Loucy (cell line): ENCODE measurements around the gene GNAO1.

Source experiments
- H2AFZ ChIP-seq: fragments of 200-600 bp; sonication (generic); 2 replicates; pipeline ENCODE4 v1.6.0; 2016; ENCODE audit warnings: antibody characterized with exemption, mild to moderate bottlenecking, low read length, moderate library complexity
- H3F3A ChIP-seq: fragments of 200-600 bp; 2 replicates; pipeline ENCODE4 v1.6.0; 2016; ENCODE audit warnings: antibody characterized with exemption, low read depth, mild to moderate bottlenecking
- H3K27me3 ChIP-seq: fragments of 200-600 bp; sonication (generic); 2 replicates; pipeline ENCODE4 v1.6.1; 2014; ENCODE audit warnings: low read length, mild to moderate bottlenecking; ENCODE audit not compliant: insufficient read depth, poor library complexity, severe bottlenecking
- H3K36me3 ChIP-seq: fragments of 200-600 bp; sonication (generic); 2 replicates; pipeline ENCODE4 v1.6.1; 2016; ENCODE audit warnings: low read length; ENCODE audit not compliant: insufficient read depth
- H3K4me1 ChIP-seq: fragments of 200-600 bp; sonication (generic); 2 replicates; pipeline ENCODE4 v1.5.1; 2014; ENCODE audit warnings: low read length, mild to moderate bottlenecking; ENCODE audit not compliant: insufficient read depth, poor library complexity, severe bottlenecking
- H3K4me2 ChIP-seq: fragments of 200-600 bp; sonication (generic); 2 replicates; pipeline ENCODE4 v1.6.0; 2014; ENCODE audit warnings: antibody characterized with exemption, low read length, low read depth, mild to moderate bottlenecking; ENCODE audit not compliant: poor library complexity, severe bottlenecking
- H3K4me3 ChIP-seq: fragments of 200-600 bp; sonication (generic); 2 replicates; pipeline ENCODE4 v1.5.1; 2014; ENCODE audit warnings: low read length, mild to moderate bottlenecking, mixed read lengths; ENCODE audit not compliant: poor library complexity, severe bottlenecking
- H3K79me2 ChIP-seq: fragments of 200-600 bp; sonication (generic); 2 replicates; pipeline ENCODE4 v1.6.1; 2014; ENCODE audit warnings: low read length; ENCODE audit not compliant: insufficient read depth
- H3K9ac ChIP-seq: fragments of 200-600 bp; sonication (generic); 2 replicates; pipeline ENCODE4 v1.6.0; 2014; ENCODE audit warnings: mild to moderate bottlenecking, low read depth, low read length, moderate library complexity; ENCODE audit not compliant: poor library complexity, severe bottlenecking
- H3K9me2 ChIP-seq: fragments of 200-600 bp; sonication (generic); replicated peaks from 2 replicates; pipeline ENCODE4 v1.6.1; 2016; ENCODE audit warnings: low read depth, low read length, mixed read lengths
- H3K9me3 ChIP-seq: fragments of 200-600 bp; sonication (generic); 2 replicates; pipeline ENCODE4 v1.6.1; 2014; ENCODE audit warnings: mild to moderate bottlenecking, antibody characterized with exemption, low read length, low read depth; ENCODE audit not compliant: insufficient read depth
- H4K20me1 ChIP-seq: fragments of 200-600 bp; sonication (generic); 2 replicates; pipeline ENCODE4 v1.6.0; 2014; ENCODE audit warnings: antibody characterized with exemption, low read length, mild to moderate bottlenecking; ENCODE audit not compliant: insufficient read depth, poor library complexity, severe bottlenecking
- EZH2phosphoT487 ChIP-seq: fragments of 200-600 bp; IDR thresholded peaks from 2 replicates; pipeline ENCODE4 v1.6.1; 2018; ENCODE audit warnings: antibody characterized with exemption, mild to moderate bottlenecking, moderate library complexity, borderline replicate concordance
- TF ChIP-seq, protein P1 (sequence below): fragments of 200-600 bp; sonication (generic); conservative IDR thresholded peaks from 2 replicates; pipeline ENCODE4 v1.5.1; 2014; ENCODE audit warnings: mild to moderate bottlenecking, antibody characterized with exemption, low read length

GNAO1 gene

DNA sequence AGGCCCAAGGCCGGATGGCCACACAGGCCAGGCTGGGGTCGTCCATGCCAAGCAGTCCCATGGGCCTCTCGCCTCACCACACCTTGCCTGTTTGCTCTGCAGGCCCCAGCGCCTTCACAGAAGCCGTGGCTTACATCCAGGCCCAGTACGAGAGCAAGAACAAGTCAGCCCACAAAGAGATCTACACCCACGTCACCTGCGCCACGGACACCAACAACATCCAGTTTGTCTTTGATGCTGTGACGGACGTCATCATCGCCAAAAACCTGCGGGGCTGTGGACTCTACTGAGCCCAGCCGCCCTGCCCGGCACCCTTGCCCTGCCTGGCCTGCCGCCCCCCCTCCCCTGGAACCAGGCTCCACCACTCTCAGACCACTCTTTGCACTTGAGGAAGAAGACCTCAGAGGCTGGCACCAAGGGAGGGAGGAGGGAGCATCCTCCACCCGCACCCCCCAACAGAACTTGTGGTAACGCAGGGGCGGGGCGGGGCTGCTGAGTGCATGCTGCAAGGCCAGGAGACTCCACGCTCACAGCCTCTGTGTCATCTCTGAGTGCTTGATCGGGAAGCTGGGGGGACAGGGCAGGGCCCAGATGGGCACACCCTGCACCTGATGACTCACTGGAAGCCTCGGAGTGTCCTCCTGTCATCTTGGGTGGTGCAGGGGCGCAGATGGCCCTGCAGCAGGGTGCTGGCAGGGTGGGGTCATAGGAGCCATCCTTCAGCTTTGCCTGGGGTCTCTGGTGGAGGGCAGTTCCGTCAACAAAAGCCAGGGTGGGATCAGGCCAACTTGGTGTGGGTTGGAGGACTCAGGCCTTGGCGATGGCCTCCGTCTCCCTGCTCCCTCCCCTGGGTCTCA is 152.6 kb downstream of the GNAO1 start:
- H3K36me3 ChIP-seq: no peaks in the 10 kb centered on the region
- H3K4me2 ChIP-seq: no peak overlapping the region
- H3K79me2 ChIP-seq: no peaks in the 10 kb centered on the region

DNA sequence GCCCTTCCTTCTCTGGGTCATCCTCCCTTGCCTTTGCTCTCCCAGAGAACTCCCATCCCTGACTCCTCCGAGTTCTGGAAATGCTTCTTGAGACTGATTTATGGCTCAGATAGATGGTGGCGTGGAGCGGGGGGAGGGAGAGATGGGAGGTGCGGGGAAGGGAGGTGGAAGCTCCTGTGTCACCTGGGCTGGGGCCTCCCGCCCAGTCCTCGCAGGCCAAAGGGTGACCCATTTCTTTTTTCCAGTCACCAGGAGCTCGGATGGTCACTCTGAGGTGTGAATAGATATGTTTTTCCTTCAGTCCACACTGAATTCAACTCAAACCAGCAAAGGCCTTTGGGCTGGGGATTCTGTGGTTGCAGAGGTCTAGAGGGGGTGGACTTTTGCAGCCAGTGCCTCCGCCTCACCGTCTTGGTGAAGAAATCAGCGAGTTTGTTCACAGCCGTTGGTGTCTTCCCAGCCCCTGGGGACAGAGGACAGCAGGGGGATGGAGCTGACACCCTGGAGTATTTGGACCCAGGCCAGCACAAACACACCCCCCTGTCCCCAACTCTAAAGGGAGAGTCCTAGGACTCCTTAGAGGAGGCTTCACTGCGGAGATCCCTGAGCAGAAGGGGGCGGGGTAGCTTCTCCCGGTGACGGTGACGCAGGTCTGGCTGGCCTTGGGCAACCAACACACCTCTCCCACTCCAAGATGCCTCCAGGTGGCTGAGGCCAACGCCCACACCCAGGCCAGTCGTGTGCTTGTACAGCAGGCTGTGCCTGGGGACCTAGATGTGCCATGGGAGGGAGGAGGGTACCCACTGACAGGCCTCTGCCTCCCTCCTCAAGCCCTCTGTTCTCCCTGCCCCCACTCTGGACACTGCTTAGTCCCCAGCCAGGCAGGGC is 153.5 kb downstream of the GNAO1 start:
- no peaks in the 10 kb centered on the region for H4K20me1 ChIP-seq
- no peak overlapping the region for H3K9ac ChIP-seq
- H3K36me3 ChIP-seq: no peaks in the 10 kb centered on the region
- no peak overlapping the region for H3K4me3 ChIP-seq
- no peaks in the 10 kb centered on the region for H3K4me1 ChIP-seq
- H3K4me2 ChIP-seq: no peak overlapping the region
- no peaks in the 10 kb centered on the region for H3K79me2 ChIP-seq
- H2AFZ ChIP-seq: no peak overlapping the region
- TF ChIP-seq, protein P1, sequence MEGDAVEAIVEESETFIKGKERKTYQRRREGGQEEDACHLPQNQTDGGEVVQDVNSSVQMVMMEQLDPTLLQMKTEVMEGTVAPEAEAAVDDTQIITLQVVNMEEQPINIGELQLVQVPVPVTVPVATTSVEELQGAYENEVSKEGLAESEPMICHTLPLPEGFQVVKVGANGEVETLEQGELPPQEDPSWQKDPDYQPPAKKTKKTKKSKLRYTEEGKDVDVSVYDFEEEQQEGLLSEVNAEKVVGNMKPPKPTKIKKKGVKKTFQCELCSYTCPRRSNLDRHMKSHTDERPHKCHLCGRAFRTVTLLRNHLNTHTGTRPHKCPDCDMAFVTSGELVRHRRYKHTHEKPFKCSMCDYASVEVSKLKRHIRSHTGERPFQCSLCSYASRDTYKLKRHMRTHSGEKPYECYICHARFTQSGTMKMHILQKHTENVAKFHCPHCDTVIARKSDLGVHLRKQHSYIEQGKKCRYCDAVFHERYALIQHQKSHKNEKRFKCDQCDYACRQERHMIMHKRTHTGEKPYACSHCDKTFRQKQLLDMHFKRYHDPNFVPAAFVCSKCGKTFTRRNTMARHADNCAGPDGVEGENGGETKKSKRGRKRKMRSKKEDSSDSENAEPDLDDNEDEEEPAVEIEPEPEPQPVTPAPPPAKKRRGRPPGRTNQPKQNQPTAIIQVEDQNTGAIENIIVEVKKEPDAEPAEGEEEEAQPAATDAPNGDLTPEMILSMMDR: no peak
- TF ChIP-seq EZH2phosphoT487: no peak
- H3K27me3 ChIP-seq: no peaks in the 10 kb centered on the region
- no peaks in the 10 kb centered on the region for H3K9me2 ChIP-seq
- H3K9me3 ChIP-seq: no peaks in the 10 kb centered on the region
- H3F3A ChIP-seq: no peaks in the 10 kb centered on the region

More for the DNA sequence above, 152.6 kb downstream of the GNAO1 start:
- no peaks in the 10 kb centered on the region for H3K27me3 ChIP-seq
- no peaks in the 10 kb centered on the region for H4K20me1 ChIP-seq
- H3K4me1 ChIP-seq: no peaks in the 10 kb centered on the region
- TF ChIP-seq EZH2phosphoT487: no peak
- TF ChIP-seq, protein P1: no peak
- no peak overlapping the region for H3K9ac ChIP-seq
- no peaks in the 10 kb centered on the region for H3F3A ChIP-seq
- H3K9me2 ChIP-seq: no peaks in the 10 kb centered on the region
- H3K4me3 ChIP-seq: no peak overlapping the region
- no peak overlapping the region for H2AFZ ChIP-seq
- H3K9me3 ChIP-seq: no peaks in the 10 kb centered on the region

DNA sequence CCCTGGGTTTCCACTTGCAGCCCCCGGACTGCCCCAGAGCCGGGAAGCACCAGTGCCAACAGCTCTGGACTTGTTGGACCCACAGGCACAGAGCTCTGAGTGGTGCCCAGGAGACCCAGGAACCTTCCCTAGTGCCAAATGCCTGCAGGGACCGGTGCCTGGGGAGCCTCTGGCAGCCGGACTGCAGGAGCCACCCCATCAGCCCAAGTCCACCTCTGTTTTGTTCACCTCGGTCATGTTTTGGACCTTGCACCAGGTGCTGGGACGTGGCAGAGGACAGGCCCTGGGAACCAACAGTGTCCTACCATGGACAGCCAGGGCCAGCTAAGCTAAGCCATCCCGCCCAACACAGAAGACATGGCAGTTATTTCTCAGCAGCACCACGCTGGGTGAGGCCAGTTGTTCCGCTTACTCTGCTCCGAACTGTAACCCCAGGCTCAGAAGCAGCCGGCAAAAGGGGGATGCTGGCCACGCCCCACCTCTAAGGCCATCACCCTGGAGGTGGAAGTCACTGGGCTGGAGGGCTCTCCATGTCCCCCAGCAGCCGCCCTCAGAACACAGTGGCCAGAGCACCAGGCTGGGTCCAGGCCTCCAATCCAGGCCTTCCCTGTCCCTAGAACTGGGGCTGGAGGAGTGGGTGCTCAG is 154.2 kb downstream of the GNAO1 start:
- Histone ChIP-seq H3K79me2 (no peaks in the 10 kb centered on the region), H3K9me2 (no peaks in the 10 kb centered on the region), H3K27me3 (no peaks in the 10 kb centered on the region), H3K9ac (no peak overlapping the region), H3K9me3 (no peaks in the 10 kb centered on the region), H3K4me1 (no peaks in the 10 kb centered on the region), H3K4me3 (no peak overlapping the region), H4K20me1 (no peaks in the 10 kb centered on the region), H3K36me3 (no peaks in the 10 kb centered on the region), H3F3A (no peaks in the 10 kb centered on the region), H2AFZ (no peak overlapping the region), H3K4me2 (no peak overlapping the region)
- no peak for TF ChIP-seq EZH2phosphoT487
- TF ChIP-seq, protein P1: no peak
